ENCODE measurements around the gene ABCG8.

ABCG8 gene

GRCh38 chr2:43826305-43827250 is 12.2 kb upstream of the ABCG8 start:
- DNase-seq, result no peak

GRCh38 chr2:43831543-43832294 is 7.1 kb upstream of the ABCG8 start:
- DNase-seq, result no peak

- DNase-seq, result no peak
These were observed 6.3 kb upstream of the ABCG8 start for GRCh38 chr2:43832457-43832856.

GRCh38 chr2:43837033-43837432 is 1.7 kb upstream of the ABCG8 start:
- no peak for DNase-seq

GRCh38 chr2:43837831-43838559 is 776 bp upstream of the ABCG8 start:
- DNase-seq, result no peak

- DNase-seq, result no peak
These were observed 1.2 kb downstream of the ABCG8 start for GRCh38 chr2:43839776-43840564.

GRCh38 chr2:43840965-43841364 is 2.2 kb downstream of the ABCG8 start:
- DNase-seq, result no peak

GRCh38 chr2:43841949-43842865 is 3.4 kb downstream of the ABCG8 start:
- DNase-seq, result no peak

GRCh38 chr2:43842866-43843226 is 4.1 kb downstream of the ABCG8 start:
- no peak for DNase-seq

- DNase-seq, result no peak
These were observed 6.4 kb downstream of the ABCG8 start for GRCh38 chr2:43845181-43845580.

GRCh38 chr2:43846140-43846793 is 7.5 kb downstream of the ABCG8 start:
- no peak for DNase-seq

GRCh38 chr2:43848214-43848613 is 9.4 kb downstream of the ABCG8 start:
- DNase-seq, result no peak

GRCh38 chr2:43851011-43851980 is 12.5 kb downstream of the ABCG8 start:
- DNase-seq, result no peak

GRCh38 chr2:43852196-43852730 is 13.5 kb downstream of the ABCG8 start:
- no peak for DNase-seq

- DNase-seq, result no peak
These were observed 14.6 kb downstream of the ABCG8 start for GRCh38 chr2:43853141-43854081.

GRCh38 chr2:43854671-43855070 is 15.9 kb downstream of the ABCG8 start:
- no peak for DNase-seq

GRCh38 chr2:43855292-43855691 is 16.5 kb downstream of the ABCG8 start:
- no peak for DNase-seq

GRCh38 chr2:43872151-43872550 is 33.4 kb downstream of the ABCG8 start:
- no peak for DNase-seq

All from fibroblast of skin of abdomen (primary cell).